ENCODE data around the gene ACSL6.

Gene ACSL6

GRCh38 chr5:131999041-131999440, 12.4 kb downstream of the ACSL6 start:
- TF ChIP-seq, protein P1, sequence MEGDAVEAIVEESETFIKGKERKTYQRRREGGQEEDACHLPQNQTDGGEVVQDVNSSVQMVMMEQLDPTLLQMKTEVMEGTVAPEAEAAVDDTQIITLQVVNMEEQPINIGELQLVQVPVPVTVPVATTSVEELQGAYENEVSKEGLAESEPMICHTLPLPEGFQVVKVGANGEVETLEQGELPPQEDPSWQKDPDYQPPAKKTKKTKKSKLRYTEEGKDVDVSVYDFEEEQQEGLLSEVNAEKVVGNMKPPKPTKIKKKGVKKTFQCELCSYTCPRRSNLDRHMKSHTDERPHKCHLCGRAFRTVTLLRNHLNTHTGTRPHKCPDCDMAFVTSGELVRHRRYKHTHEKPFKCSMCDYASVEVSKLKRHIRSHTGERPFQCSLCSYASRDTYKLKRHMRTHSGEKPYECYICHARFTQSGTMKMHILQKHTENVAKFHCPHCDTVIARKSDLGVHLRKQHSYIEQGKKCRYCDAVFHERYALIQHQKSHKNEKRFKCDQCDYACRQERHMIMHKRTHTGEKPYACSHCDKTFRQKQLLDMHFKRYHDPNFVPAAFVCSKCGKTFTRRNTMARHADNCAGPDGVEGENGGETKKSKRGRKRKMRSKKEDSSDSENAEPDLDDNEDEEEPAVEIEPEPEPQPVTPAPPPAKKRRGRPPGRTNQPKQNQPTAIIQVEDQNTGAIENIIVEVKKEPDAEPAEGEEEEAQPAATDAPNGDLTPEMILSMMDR (IDR thresholded peaks at IDR 0.05), result no peak
- no peak for TF ChIP-seq ZFX (IDR thresholded peaks at IDR 0.05; ENCODE audit: borderline replicate concordance)
- H3K27ac ChIP-seq, result no peak overlapping the region

- TF ChIP-seq ZFX (IDR thresholded peaks at IDR 0.05; ENCODE audit: borderline replicate concordance), result no peak
- TF ChIP-seq, protein P1 (IDR thresholded peaks at IDR 0.05), result no peak
- no peak overlapping the region for H3K27ac ChIP-seq
Measured at GRCh38 chr5:131998431-131999040, 12.9 kb downstream of the ACSL6 start.

DNA sequence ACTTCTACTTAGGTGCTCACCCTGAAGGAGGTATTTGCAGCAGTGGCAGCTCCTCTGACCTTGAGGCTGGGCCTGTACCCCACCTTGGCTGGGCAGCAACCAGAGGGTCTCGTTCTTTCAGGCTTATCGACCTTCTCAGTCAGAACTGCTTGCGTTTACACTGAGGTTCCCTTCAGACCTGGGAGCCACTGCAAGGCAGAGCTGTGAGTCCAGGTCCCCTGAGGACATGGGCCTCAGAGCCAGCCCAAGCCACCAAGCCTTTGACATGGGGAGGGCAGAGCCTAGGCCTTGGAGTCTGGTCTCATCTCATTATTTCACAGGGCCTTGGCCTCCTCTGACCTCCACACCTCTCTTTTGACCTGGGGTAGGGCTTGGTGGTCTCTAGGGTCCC, 13.7 kb downstream of the ACSL6 start:
- no peak overlapping the region for H3K27ac ChIP-seq
- TF ChIP-seq, protein P1 (IDR thresholded peaks at IDR 0.05), result no peak
- no peak for TF ChIP-seq ZFX (IDR thresholded peaks at IDR 0.05; ENCODE audit: borderline replicate concordance)

DNA sequence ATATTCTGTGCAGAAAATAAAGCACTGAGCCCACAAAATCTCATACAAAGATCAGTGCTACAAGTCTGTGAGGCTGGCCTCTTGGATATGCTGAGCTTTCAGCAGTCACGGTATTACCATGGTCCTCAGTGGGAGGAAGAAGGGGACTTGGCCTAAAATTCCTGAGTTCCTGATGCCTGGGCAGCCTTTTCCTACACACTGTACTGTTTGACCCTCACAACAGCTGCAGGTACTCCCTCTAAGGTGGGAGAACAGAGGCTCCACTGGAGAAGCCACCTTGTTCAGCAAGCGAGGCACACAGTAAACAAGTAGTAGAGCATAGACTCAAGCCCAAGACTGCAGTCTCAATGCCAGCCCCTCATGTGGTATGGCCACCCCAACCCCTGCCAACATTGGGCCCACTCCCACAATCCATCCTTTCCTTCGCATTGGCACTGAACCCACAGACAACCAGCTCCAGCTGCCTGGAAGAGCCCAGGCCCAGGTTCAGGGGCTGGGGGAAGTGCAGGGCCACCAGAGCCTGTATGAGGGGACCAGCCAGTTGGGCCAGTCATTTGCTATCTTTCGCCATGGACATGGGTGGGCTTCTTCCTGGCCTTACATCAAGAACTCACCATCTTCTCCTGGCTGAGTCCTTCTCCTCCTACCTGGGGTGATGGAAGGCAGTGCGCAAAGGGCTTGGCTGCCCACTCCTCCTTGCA, 14.3 kb downstream of the ACSL6 start:
- TF ChIP-seq, protein P1 (IDR thresholded peaks at IDR 0.05), result no peak
- no peak for TF ChIP-seq ZFX (IDR thresholded peaks at IDR 0.05; ENCODE audit: borderline replicate concordance)
- H3K27ac ChIP-seq, result no peak overlapping the region

GRCh38 chr5:131996210-131997025, 15.0 kb downstream of the ACSL6 start:
- no peak overlapping the region for H3K27ac ChIP-seq

DNA sequence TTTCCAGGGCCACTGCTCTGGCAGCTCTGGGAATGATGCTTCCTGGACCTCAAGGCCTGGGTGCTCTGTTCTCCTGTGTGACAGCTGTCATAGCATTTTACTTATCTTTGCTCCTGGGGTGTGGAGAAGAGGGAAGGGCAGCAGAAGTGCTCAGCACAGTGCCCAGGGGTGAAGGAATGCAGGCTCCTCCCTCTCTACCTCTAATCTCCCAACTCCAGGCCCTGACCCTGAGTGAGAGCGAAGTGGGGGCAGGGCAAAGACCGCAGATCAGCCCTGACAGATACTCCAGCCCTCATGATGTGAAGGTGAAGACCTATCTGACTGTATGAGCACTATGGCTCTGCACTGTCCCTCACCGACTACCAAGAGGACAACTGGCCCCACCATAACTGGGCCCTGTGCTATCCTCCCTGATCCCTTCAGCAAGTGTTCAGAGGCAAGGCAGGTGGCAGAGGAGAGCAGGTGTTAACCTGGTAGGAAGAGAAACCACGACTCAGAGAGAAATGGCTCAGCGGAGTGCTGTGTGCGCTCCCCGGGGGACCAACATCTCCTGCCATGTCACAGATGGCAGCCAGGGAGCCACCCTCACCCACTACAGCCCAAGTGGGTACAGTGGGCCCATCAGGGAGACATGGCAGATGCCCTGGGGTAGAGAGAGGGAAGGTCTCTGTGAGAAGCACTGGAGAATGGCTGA, 16.8 kb downstream of the ACSL6 start:
- TF ChIP-seq ZFX (IDR thresholded peaks at IDR 0.05; ENCODE audit: borderline replicate concordance), result no peak
- TF ChIP-seq, protein P1 (IDR thresholded peaks at IDR 0.05), result no peak
- no peak overlapping the region for H3K27ac ChIP-seq

More at GRCh38 chr5:131996210-131997025, 15.0 kb downstream of the ACSL6 start:
- TF ChIP-seq, protein P1 (IDR thresholded peaks at IDR 0.05), result no peak
- TF ChIP-seq ZFX (IDR thresholded peaks at IDR 0.05; ENCODE audit: borderline replicate concordance), result no peak
